Pancreas (tissue), 10 donors: ENCODE data around the gene COX7B. TPM values are rescaled to one million over a fixed set of nuclear protein-coding genes. Genes with fewer than 3 reads are reported as not detected.
A peak's percentile ranks its signal among the peaks of the same experiment; 100 is the strongest.
"Not testable (repeated sequence)": the region's sequence is repeated elsewhere in the genome, so short reads cannot be mapped to it uniquely, and the experiment has no call there.

Experiments used
- ATAC-seq, 4 donors: fragments of 200-7000 bp; cut with Tn5 transposase; one replicate each; pipeline versions ENCODE4 v1.8.0 to v1.9.1; 2020; ENCODE audit warnings: mild to moderate bottlenecking in 4 of 4, moderate library complexity in 4 of 4
- DNase-seq, 6 donors: peaks; one replicate each; pipeline ENCODE4 v3.0.0-alpha.2; 2020
- FAIRE-seq: peaks from 2 replicates; lab custom pipeline; 2012; peaks lifted over from hg19 to GRCh38; lab: Jason Lieb, UNC
- H3K27ac ChIP-seq, 4 donors: fragments of 200-600 bp; sonication (generic); 1 replicate in 3 of 4; 2 replicates in 1 of 4; pipeline versions ENCODE4 v1.5.0 to v1.8.0; 2020
- H3K27me3 ChIP-seq, 4 donors: fragments of 200-600 bp; one replicate each; pipeline ENCODE4 v1.8.0; 2021
- H3K36me3 ChIP-seq, 3 donors: fragments of 200-600 bp; sonication (generic) in 1 of 3; one replicate each; pipeline versions ENCODE4 v1.5.0 to v1.8.0; 2020 to 2021
- H3K4me1 ChIP-seq, 3 donors: fragments of 200-600 bp; one replicate each; pipeline ENCODE4 v1.8.0; 2021
- H3K4me3 ChIP-seq, 4 donors: fragments of 200-600 bp; sonication (generic) in 2 of 4; one replicate each; pipeline versions ENCODE4 v1.5.0 to v1.8.0; 2020 to 2021
- H3K9me3 ChIP-seq, 4 donors: fragments of 200-600 bp; one replicate each; pipeline ENCODE4 v1.8.0; 2021
- WGBS, 2 donors: extraction: QIAGEN DNeasy Blood & Tissue Kit; methylation state at CpG; one replicate each; pipeline ENCODE4 v1.1.7; 2013; 5-methylcytosine and 5-hydroxymethylcytosine counted together
- intact Hi-C, 3 donors: fragments of 100-400 bp; cut with DNase I; formaldehyde crosslinking; loops; one replicate each; pipeline versions ENCODE4 v1.11.1 to v1.14.2; 2022
- polyA plus RNA-seq, 2 donors: library from polyadenylated mRNA; stranded (reverse); fragments of 200-250 nt; gene quantifications; one replicate each; pipeline ENCODE4 v1.2.3, GENCODE V29; 2013
- total RNA-seq, 6 donors: library from RNA; stranded (reverse); fragmentation: NEBNext Ultra II Directional in 4 of 6; extraction: Animal tissue kit (Norgen Biotek cat#: 25700) in 4 of 6; gene quantifications; one replicate each; pipeline versions ENCODE4 v1.2.1 to v1.2.4, GENCODE V29; 2021 to 2023
- TF ChIP-seq, protein P1 (sequence below), 4 donors: fragments of 200-600 bp; sonication (generic) in 3 of 4; IDR thresholded peaks; one replicate each; pipeline versions ENCODE4 v1.5.0 to v1.8.0; 2021; ENCODE audit warnings: antibody characterized with exemption in 4 of 4
- donor health status: healthy with polysubstance abuse.
- donor health status: DM: no; HTN: no; CAD: no; lungs with moderate emphysema.
- donor health status: DM: no; HTN: no; CAD: no.
- donor health status: control.
- donor health status: control.
- donor health status: Bipolar disorder and iron deficiency.
- donor health status: DM: yes; HTN: yes; CAD: no.
- donor health status: DM: no; HTN: no; CAD: no.
- donor health status: DM: no; HTN: no; CAD: no.
- donor health status: DM: yes; HTN: yes; CAD: no.

The COX7B gene
- total and polyA plus RNA-seq, 8 donors = 36.7 to 295 (median 75.9) TPM

GRCh38 chrX:77938083-77938680 is 38.9 kb downstream of the COX7B start:
- 13 to 37% methylated on average over 4 of the region's 4 CpGs for WGBS, 2 donors
- H3K9me3 ChIP-seq = no peaks in the 10 kb centered on the region
- no peaks in the 10 kb centered on the region for H3K27me3 ChIP-seq
- H3K4me1 ChIP-seq = peaks cover under 1 to 15% (median 8%) of the 10 kb centered on the region in 3 donors
- DNase-seq = no peak
- intact Hi-C loops = no loop called here
- H3K36me3 ChIP-seq = no peaks in the 10 kb centered on the region
- peak overlapping the region in 1 of 4 donors; percentile 39 for H3K27ac ChIP-seq
- TF ChIP-seq, protein P1, sequence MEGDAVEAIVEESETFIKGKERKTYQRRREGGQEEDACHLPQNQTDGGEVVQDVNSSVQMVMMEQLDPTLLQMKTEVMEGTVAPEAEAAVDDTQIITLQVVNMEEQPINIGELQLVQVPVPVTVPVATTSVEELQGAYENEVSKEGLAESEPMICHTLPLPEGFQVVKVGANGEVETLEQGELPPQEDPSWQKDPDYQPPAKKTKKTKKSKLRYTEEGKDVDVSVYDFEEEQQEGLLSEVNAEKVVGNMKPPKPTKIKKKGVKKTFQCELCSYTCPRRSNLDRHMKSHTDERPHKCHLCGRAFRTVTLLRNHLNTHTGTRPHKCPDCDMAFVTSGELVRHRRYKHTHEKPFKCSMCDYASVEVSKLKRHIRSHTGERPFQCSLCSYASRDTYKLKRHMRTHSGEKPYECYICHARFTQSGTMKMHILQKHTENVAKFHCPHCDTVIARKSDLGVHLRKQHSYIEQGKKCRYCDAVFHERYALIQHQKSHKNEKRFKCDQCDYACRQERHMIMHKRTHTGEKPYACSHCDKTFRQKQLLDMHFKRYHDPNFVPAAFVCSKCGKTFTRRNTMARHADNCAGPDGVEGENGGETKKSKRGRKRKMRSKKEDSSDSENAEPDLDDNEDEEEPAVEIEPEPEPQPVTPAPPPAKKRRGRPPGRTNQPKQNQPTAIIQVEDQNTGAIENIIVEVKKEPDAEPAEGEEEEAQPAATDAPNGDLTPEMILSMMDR (IDR thresholded peaks at IDR 0.05) = no peak
- no peak for FAIRE-seq
- no peak overlapping the region for H3K4me3 ChIP-seq
- ATAC-seq = peak in 2 of 4 donors; percentile 52 to 57

DNA sequence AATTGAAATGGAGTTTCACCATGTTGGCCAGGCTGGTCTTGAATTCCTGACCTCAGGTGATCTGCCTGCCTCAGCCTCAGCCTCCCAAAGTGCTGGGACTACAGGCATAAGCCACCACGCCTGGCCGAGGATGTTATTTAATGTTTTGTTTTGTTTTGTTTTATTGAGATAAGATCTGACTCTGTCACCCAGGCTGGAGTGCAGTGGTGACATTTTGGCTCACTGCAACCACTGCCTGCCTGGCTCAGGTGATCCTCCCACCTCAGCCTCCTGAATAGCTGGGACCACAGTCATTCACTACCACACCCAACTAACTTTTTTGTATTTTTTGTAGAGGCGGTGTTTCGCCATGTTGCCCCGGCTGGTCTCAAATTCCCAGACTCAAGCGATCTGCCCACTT is 45.8 kb downstream of the COX7B start:
- FAIRE-seq, DNase-seq, H3K36me3 ChIP-seq, H3K27ac ChIP-seq, H3K4me3 ChIP-seq, H3K4me1 ChIP-seq, H3K9me3 ChIP-seq, intact Hi-C loops, H3K27me3 ChIP-seq, ATAC-seq: not testable (repeated sequence)
- 89 to 91% methylated on average over 6 of the region's 6 CpGs for WGBS, 2 donors

DNA sequence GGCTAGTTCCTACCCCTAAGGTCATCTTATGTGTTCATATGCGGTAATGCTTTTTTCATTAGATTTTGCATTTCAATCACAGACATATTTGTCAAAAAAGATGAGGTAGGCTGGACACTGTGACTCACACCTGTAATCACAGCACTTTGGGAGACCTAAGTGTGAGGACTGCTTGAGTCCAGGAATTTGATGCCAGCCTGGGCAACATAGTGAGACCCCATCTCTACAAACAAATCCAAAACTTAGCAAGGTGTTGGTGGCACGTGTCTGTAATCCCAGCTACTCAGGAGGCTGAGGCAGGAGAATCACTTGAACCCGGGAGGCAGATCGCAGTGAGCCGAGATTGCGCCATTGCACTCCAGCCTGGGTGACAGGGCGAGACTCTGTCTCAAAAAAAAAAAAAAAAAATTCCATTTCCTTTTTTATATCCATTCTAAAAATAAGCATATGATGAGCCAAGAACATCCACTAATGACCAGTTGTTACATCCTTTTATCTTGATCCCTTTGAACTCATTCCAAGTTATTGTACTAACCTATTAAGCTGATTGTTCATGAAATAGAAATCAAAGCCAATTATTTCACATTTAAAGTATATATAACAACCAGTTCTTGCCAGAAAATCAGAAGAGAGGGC is 46.8 kb downstream of the COX7B start:
- intact Hi-C loops = no loop called here
- FAIRE-seq = no peak
- no peak for DNase-seq
- Histone ChIP-seq H3K4me1 (peaks cover 0 to 5% (median 0%) of the 10 kb centered on the region in 3 donors), H3K36me3 (no peaks in the 10 kb centered on the region), H3K27ac (no peak overlapping the region), H3K27me3 (no peaks in the 10 kb centered on the region), H3K9me3 (no peaks in the 10 kb centered on the region), H3K4me3 (no peak overlapping the region)
- TF ChIP-seq, protein P1 (IDR thresholded peaks at IDR 0.05) = no peak
- 81 to 97% methylated on average over 7 of the region's 7 CpGs for WGBS, 2 donors
- no peak for ATAC-seq

DNA sequence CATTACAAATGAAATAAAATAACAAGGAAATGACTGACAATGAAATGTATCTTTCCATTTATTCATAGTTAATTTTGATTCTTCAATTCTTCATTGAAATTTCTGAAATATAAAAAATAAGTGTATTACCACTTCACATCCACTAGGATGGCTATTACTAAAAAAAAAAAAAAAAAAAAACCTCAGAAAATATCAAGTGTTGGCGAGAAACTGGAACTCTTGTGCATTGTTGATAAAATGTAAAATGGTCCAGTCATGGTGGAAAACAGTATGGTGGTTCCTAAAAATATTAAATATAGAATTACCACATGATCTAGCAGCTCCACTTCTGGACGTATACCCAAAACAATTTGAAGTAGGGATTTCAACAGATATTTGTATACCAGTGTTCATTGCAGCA is 47.3 kb downstream of the COX7B start:
- H3K4me1 ChIP-seq = peaks cover 0 to 5% (median 0%) of the 10 kb centered on the region in 3 donors
- H3K27ac ChIP-seq = no peak overlapping the region
- TF ChIP-seq, protein P1 (IDR thresholded peaks at IDR 0.05) = no peak
- H3K9me3 ChIP-seq = no peaks in the 10 kb centered on the region
- intact Hi-C loops = no loop called here
- FAIRE-seq (peak; percentile 87), ATAC-seq (no peak), DNase-seq (no peak)
- 78 to 97% methylated on average over 2 of the region's 2 CpGs for WGBS, 2 donors
- H3K4me3 ChIP-seq = no peak overlapping the region
- H3K27me3 ChIP-seq = no peaks in the 10 kb centered on the region
- H3K36me3 ChIP-seq = no peaks in the 10 kb centered on the region

- WGBS, 2 donors = 55 to 65% methylated on average over 2 of the region's 2 CpGs
- intact Hi-C loops = no loop called here
- peak in 3 of 4 donors; percentile 32 to 67 (median 55) for ATAC-seq
- Histone ChIP-seq H3K36me3 (no peaks in the 10 kb centered on the region), H3K27me3 (no peaks in the 10 kb centered on the region), H3K9me3 (no peaks in the 10 kb centered on the region), H3K27ac (no peak overlapping the region), H3K4me1 (peaks cover 0 to 13% (median 6%) of the 10 kb centered on the region in 3 donors), H3K4me3 (no peak overlapping the region)
- TF ChIP-seq, protein P1 (IDR thresholded peaks at IDR 0.05) = no peak
- DNase-seq = peak in 3 of 6 donors; percentile 2 to 23 (median 22)
- no peak for FAIRE-seq
These were observed 50.6 kb downstream of the COX7B start for GRCh38 chrX:77949840-77950239.
